ENCODE results near the gene MATK.

The MATK gene

DNA sequence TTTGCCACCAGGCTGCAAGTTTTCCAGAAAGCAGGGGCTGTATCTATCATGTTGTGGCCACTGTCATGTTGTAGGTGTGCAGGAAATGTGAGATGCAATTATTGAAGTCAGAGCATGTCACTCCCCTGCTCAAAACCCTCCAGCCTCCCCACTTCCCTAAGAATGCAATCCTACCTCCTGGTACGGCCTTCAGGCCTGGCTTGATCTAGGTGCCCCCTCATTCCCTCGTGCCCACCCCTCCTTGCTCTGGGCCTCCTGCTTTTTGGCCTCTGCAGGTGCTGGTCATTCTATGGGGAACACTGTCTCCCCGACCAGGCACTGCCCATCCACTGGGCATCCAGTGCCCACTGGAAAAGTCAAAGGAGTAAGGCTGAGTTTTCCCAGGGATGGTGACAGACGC, 28.5 kb upstream of the MATK start:
- DNase-seq (ENCODE audit: low spot score): no peak

DNA sequence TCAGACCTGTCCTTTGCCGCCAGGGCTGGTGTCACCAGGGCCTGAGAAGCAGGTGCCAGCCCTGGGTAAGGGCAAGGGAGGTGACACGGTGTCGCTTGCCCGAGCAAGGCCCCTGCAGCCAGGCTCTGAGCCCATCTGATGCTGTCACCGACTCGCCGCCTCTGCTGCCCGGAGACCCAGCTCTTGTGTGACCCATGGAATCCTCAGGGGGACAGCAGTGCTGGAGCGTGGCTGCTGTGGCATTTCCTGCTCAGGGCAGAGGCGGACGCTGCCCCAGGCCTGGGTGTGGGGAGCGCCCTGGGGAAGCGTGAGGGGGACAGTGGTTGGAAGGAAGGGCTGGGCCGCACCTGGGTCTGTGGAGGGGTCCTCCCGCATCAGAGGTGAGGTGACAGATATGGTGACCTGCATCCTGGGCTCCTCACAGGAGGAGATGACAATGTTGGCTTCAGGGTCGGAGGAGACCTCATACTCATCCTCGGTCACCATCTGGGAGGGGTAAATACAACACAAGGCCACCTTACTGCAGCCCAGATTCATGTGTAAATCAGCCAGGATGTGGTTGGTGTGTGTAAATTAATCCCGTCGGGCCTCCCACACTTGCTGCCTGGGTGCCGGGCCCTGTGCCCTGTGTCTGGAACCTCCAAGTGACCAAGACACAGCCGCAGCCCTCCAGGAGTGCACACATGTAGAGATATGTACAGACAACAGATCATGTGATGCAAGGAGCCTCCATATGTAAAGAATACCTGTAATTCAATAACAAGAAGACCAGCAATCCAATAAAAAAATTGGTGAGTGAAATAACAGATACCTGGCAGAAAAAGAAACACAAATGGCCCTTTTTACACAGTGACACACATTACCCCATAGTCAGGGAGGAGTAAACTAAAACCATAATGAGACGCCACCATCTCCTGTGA, 27.6 kb upstream of the MATK start:
- DNase-seq (ENCODE audit: low spot score): no peak

GRCh38 chr19:3810708-3811355, 24.7 kb upstream of the MATK start:
- DNase-seq (ENCODE audit: low spot score): no peak

DNA sequence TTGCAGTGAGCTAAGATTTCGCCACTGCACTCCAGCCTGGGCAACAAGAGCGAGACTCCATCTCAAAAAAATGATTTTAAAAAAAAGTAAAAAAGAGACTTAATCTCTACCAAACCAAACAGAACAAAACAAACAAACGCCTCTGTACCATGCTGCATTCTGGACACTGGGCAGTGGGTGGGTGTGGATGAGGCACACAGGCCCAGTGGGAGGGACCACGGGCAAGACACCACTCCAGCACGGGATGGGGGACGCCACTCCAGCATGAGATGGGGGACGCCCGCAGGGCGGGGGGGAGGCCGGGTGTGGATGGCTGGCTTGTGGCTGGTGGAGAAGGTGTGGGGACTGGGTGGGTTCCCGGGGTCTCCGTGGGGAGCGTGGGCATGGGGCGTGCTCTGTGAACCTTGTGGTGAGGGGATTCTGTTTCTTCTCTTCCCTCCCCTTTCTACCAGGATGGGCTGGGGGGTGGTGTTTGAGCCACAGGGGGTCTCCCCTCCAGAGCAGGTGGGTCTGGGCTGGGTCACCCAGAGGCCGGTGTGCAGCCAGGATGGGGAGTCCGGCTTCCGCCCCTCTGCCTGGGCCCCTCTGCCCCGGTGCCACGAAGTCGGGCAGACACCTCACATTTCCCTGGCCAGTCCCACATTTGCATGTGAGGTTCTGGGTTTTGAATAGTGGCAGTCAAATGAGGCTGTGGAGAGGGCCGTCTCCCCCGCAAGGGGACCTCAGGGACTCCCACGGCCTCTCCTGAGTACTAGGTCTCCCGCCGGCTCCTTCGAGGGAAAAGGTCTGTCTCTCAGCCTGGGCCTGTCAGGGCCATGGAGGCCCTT, 23.9 kb upstream of the MATK start:
- no peak for DNase-seq (ENCODE audit: low spot score)

GRCh38 chr19:3808420-3809143, 22.4 kb upstream of the MATK start:
- DNase-seq (ENCODE audit: low spot score): no peak

GRCh38 chr19:3807574-3808354, 21.6 kb upstream of the MATK start:
- DNase-seq (ENCODE audit: low spot score): no peak

GRCh38 chr19:3807131-3807480, 20.9 kb upstream of the MATK start:
- no peak for DNase-seq (ENCODE audit: low spot score)

- DNase-seq (ENCODE audit: low spot score): no peak
Measured at GRCh38 chr19:3805859-3806258, 19.7 kb upstream of the MATK start.

DNA sequence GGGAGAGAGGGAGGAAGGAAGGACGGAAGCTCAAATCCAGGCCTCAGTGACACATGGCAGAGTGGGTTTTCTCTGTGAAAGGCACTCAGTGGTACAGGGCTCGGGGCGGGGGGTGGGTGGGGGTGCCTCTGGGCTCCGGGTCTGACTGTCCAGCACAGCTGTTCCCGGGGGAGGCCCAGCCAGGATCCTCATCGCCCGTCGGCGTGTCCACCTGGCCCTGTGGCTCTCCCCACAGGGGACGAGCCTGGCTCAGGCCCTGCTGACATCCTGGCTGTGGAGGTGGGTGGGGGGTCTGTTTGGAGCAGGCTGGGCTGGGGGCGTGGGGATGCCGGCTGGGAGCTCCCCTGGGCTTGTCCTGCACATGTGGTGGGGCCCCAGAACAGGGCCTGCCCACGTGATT, 18.2 kb upstream of the MATK start:
- no peak for DNase-seq (ENCODE audit: low spot score)

- no peak for DNase-seq (ENCODE audit: low spot score)
Measured at GRCh38 chr19:3803986-3804385, 17.8 kb upstream of the MATK start.

DNA sequence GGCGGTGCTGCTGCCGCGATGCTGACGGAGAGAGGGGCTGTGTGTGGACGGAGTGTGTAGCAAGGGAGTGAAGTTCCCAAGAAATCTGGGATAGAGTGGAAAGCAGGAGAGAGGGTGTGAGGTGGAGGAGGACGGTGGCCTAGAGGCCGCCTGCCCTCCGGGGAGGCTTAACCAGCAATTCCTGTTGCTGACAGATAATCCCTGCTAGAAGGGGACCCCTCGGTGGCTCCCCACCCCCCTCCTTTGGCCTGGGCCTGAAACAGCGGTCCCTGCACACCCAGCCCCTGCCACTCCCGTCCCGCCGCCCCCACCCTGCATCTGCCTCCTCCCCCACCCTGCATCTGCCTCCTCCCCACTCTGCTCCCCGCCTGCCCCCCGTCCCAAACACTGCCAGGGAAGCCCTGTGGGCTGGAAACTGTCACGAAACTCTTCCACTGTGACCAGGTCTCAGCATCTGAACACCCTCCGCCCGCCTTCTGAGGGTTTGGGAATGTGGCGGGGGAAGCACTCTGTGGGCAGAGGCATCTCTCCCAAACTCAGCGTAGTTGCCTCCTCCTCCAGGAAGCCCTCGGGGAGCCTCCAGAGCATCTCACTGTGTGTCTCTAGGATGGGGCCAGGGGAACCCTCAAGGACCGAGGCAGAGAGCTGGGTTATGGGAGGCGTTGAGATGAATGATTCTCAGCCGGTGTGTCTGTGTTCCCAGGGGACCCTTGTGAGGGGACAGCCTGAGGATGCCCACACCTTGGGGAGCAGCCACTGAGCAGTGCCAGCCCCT, 17.1 kb upstream of the MATK start:
- DNase-seq (ENCODE audit: low spot score): no peak

GRCh38 chr19:3801412-3802096, 15.4 kb upstream of the MATK start:
- DNase-seq (ENCODE audit: low spot score): no peak

DNA sequence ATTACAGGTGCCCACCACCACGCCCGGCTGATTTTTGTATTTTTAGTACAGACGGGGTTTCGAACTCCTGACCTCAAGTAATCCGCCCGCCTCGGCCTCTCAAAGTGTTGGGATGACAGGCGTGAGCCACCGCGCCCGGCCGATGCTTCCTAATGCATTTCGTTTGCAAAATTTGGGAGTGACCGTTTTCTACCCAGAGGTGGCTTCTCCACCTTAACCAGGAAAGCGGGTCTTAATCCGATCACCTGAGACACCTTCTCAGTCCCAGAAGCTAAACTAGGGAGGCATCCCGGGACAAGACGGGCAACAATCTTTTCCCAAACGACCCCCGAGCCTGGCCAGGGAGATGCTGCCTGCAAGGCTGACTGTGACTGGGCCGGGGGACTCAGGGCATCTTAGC, 14.8 kb upstream of the MATK start:
- DNase-seq (ENCODE audit: low spot score): no peak

- no peak for DNase-seq (ENCODE audit: low spot score)
Measured at GRCh38 chr19:3798137-3798536, 12.0 kb upstream of the MATK start.

- DNase-seq (ENCODE audit: low spot score): no peak
Measured at GRCh38 chr19:3796358-3796757, 10.2 kb upstream of the MATK start.

GRCh38 chr19:3793799-3794198, 7.6 kb upstream of the MATK start:
- DNase-seq (ENCODE audit: low spot score): no peak

- DNase-seq (ENCODE audit: low spot score): no peak
Measured at GRCh38 chr19:3792114-3792513, 5.9 kb upstream of the MATK start.

GRCh38 chr19:3790941-3791340, 4.8 kb upstream of the MATK start:
- no peak for DNase-seq (ENCODE audit: low spot score)

- no peak for DNase-seq (ENCODE audit: low spot score)
Measured at GRCh38 chr19:3790209-3790734, 4.1 kb upstream of the MATK start.

Data from AG08396 (cell line).